HG03097 (cell line): Measurements from ENCODE around the gene DISC1.
"Not testable (repeated sequence)": the region's sequence is repeated elsewhere in the genome, so short reads cannot be mapped to it uniquely, and the experiment has no call there.

ENCODE experiments used
- ATAC-seq: cut with Tn5 transposase; IDR thresholded peaks from one replicate; pipeline ENCODE4 v1.9.1; 2021; ENCODE audit not compliant: unreplicated experiment, low FRiP score

DISC1 gene

GRCh38 chr1:231634323-231635013 is 7.9 kb downstream of the DISC1 start:
- no peak for ATAC-seq

- no peak for ATAC-seq
These were observed 9.6 kb downstream of the DISC1 start for GRCh38 chr1:231636157-231636556.

GRCh38 chr1:231636922-231637321 is 10.3 kb downstream of the DISC1 start:
- ATAC-seq: not testable (repeated sequence)

GRCh38 chr1:231638647-231639046 is 12.1 kb downstream of the DISC1 start:
- ATAC-seq: no peak

- no peak for ATAC-seq
These were observed 13.2 kb downstream of the DISC1 start for GRCh38 chr1:231639819-231640218.

GRCh38 chr1:231641444-231641843 is 14.9 kb downstream of the DISC1 start:
- not testable (repeated sequence) for ATAC-seq

GRCh38 chr1:231642061-231642460 is 15.5 kb downstream of the DISC1 start:
- ATAC-seq: not testable (repeated sequence)

- ATAC-seq: no peak
These were observed 16.0 kb downstream of the DISC1 start for GRCh38 chr1:231642618-231643017.

- ATAC-seq: no peak
These were observed 16.7 kb downstream of the DISC1 start for GRCh38 chr1:231643071-231643934.

- ATAC-seq: no peak
These were observed 17.3 kb downstream of the DISC1 start for GRCh38 chr1:231643935-231644237.

GRCh38 chr1:231645634-231646033 is 19.0 kb downstream of the DISC1 start:
- ATAC-seq: not testable (repeated sequence)

- ATAC-seq: not testable (repeated sequence)
These were observed 19.6 kb downstream of the DISC1 start for GRCh38 chr1:231646165-231646564.

- ATAC-seq: not testable (repeated sequence)
These were observed 25.2 kb downstream of the DISC1 start for GRCh38 chr1:231651621-231652260.

GRCh38 chr1:231653632-231654031 is 27.0 kb downstream of the DISC1 start:
- no peak for ATAC-seq

GRCh38 chr1:231656741-231657140 is 30.2 kb downstream of the DISC1 start:
- ATAC-seq: no peak

GRCh38 chr1:231658223-231658622 is 31.6 kb downstream of the DISC1 start:
- not testable (repeated sequence) for ATAC-seq

- ATAC-seq: no peak
These were observed 33.6 kb downstream of the DISC1 start for GRCh38 chr1:231660198-231660597.

GRCh38 chr1:231663211-231663792 is 36.7 kb downstream of the DISC1 start:
- no peak for ATAC-seq

GRCh38 chr1:231665101-231665500 is 38.5 kb downstream of the DISC1 start:
- ATAC-seq: no peak

- ATAC-seq: no peak
These were observed 39.1 kb downstream of the DISC1 start for GRCh38 chr1:231665726-231666125.
